Measurements from ENCODE around the gene ANO10.

GRCh38 chr3:43399034-43399433, 222.8 kb downstream of the ANO10 start:
- TF ChIP-seq EP300 (IDR thresholded peaks at IDR 0.05) (no peak), CTCF (IDR thresholded peaks at IDR 0.05) (no peak), POLR2A (IDR thresholded peaks at IDR 0.05) (no peak), POLR2AphosphoS5 (IDR thresholded peaks at IDR 0.05) (no peak)

Data from suprapubic skin (tissue), 4 donors.